HCT116 (cell line): ENCODE results near the gene TMEM178A. TPM values are rescaled to one million over a fixed set of nuclear protein-coding genes. Genes with fewer than 3 reads are reported as not detected.

ENCODE experiments used
- ATAC-seq: fragments of 200-7000 bp; cut with Tn5 transposase; 2 replicates; pipeline ENCODE4 v1.9.1; 2020; ENCODE audit warnings: mild to moderate bottlenecking, moderate library complexity
- BruUV-seq: library from RNA; stranded (reverse); fragments of 400-500 nt; replicated peaks from 2 replicates; lab custom pipeline; 2021; lab: Mats Ljungman, UMichigan
- CTCF ChIA-PET: fragments of 300-600 bp; sonication (Branson Sonifier 250); formaldehyde crosslinking; loops from one replicate; lab custom pipeline; 2021; ENCODE audit warnings: antibody characterized with exemption; lab: Charles Lee
- POLR2A ChIA-PET: fragments of 300-600, 350-600 bp; sonication (Branson Sonifier 250); formaldehyde crosslinking; loops from one replicate; lab custom pipeline; 2021; ENCODE audit warnings: antibody characterized with exemption; lab: Charles Lee
- RAD21 ChIA-PET, 2 experiments: fragments of 300-600 bp; sonication (Branson Sonifier 250); formaldehyde crosslinking; loops; one replicate each; lab custom pipeline; 2023; ENCODE audit warnings: low total read pairs in 2 of 2; ENCODE audit not compliant: uncharacterized antibody in 2 of 2, unreplicated experiment in 2 of 2, low non-redundant PET in 1 of 2; lab: Charles Lee
- DNase-seq: peaks from one replicate; pipeline ENCODE4 v3.0.0-alpha.2; 2010; ENCODE audit warnings: low read depth, low spot score
- H2AFZ ChIP-seq: fragments of 200-600 bp; shearing (Covaris generic), sonication (generic); 2 replicates; pipeline ENCODE4 v1.6.1; 2017; ENCODE audit warnings: low read depth, mixed run types, mixed read lengths, antibody characterized with exemption, low read length; ENCODE audit not compliant: poor library complexity, severe bottlenecking
- H3K27ac ChIP-seq: 2 replicates; pipeline ENCODE4 v1.5.1; 2012; ENCODE audit warnings: low read depth, low read length
- H3K27me3 ChIP-seq: fragments of 200-600 bp; sonication (generic); 2 replicates; pipeline ENCODE4 v1.6.1; 2016; ENCODE audit warnings: mixed run types, low read length, mixed read lengths; ENCODE audit not compliant: insufficient read depth
- H3K36me3 ChIP-seq, 2 experiments: fragments of 200-500 bp in 1 of 2; fragments of 200-600 bp in 1 of 2; sonication (Bioruptor generic) in 1 of 2; sonication (generic) in 1 of 2; 2 replicates each; pipeline versions ENCODE4 v1.5.1 to v1.6.1; 2014 to 2016; ENCODE audit warnings: low read length in 2 of 2, inconsistent platforms in 1 of 2, mixed read lengths in 1 of 2, mixed run types in 1 of 2; ENCODE audit not compliant: insufficient read depth in 2 of 2, control insufficient read depth in 1 of 2
- H3K4me1 ChIP-seq, 2 experiments: fragments of 200-600 bp in 1 of 2; sonication (generic) in 1 of 2; 2 replicates each; pipeline versions ENCODE4 v1.5.1 to v1.6.1; 2012 to 2017; ENCODE audit warnings: low read length in 2 of 2, inconsistent platforms in 1 of 2, mild to moderate bottlenecking in 1 of 2, mixed read lengths in 1 of 2, mixed run types in 1 of 2, moderate library complexity in 1 of 2; ENCODE audit not compliant: insufficient read depth in 2 of 2, control insufficient read depth in 1 of 2
- H3K4me2 ChIP-seq: fragments of 200-600 bp; sonication (generic); 2 replicates; pipeline ENCODE4 v1.6.1; 2017; ENCODE audit warnings: mixed run types, low read length, mixed read lengths
- H3K4me3 ChIP-seq, 2 experiments: fragments of 200-600 bp in 1 of 2; sonication (generic) in 1 of 2; replicated peaks in 1 of 2; 2 replicates each; pipeline ENCODE4 v1.5.1; 2011 to 2016; ENCODE audit warnings: low read length in 2 of 2, control low read depth in 1 of 2, low read depth in 1 of 2, mild to moderate bottlenecking in 1 of 2, mixed read lengths in 1 of 2, mixed run types in 1 of 2
- H3K79me2 ChIP-seq: fragments of 200-600 bp; sonication (generic); 2 replicates; pipeline ENCODE4 v1.6.1; 2017; ENCODE audit warnings: mild to moderate bottlenecking, mixed run types, low read length, moderate library complexity, mixed read lengths; ENCODE audit not compliant: insufficient read depth
- H3K9ac ChIP-seq: fragments of 200-600 bp; sonication (generic); 2 replicates; pipeline ENCODE4 v1.6.1; 2016; ENCODE audit warnings: low read length, mixed read lengths
- H3K9me2 ChIP-seq: fragments of 200-600 bp; sonication (generic), shearing (Covaris generic); 2 replicates; pipeline ENCODE4 v1.6.1; 2017; ENCODE audit warnings: mixed run types, mild to moderate bottlenecking, moderate library complexity; ENCODE audit not compliant: insufficient read depth
- H3K9me3 ChIP-seq, 2 experiments: fragments of 200-500 bp in 1 of 2; fragments of 200-600 bp in 1 of 2; sonication (Bioruptor generic) in 1 of 2; sonication (generic) in 1 of 2; 2 replicates each; pipeline ENCODE4 v1.6.1; 2014 to 2017; ENCODE audit warnings: low read length in 2 of 2, mixed read lengths in 2 of 2, inconsistent platforms in 1 of 2, low read depth in 1 of 2, mild to moderate bottlenecking in 1 of 2, mixed run types in 1 of 2, moderate library complexity in 1 of 2; ENCODE audit not compliant: control insufficient read depth in 1 of 2, insufficient read depth in 1 of 2
- H4K20me1 ChIP-seq: fragments of 200-600 bp; sonication (generic), shearing (Covaris generic); 2 replicates; pipeline ENCODE4 v1.6.1; 2017; ENCODE audit warnings: mixed run types, mild to moderate bottlenecking, moderate library complexity; ENCODE audit not compliant: insufficient read depth
- CBX3 ChIP-seq: IDR thresholded peaks from 2 replicates; pipeline ENCODE4 v1.6.1; 2012; ENCODE audit warnings: low read depth
- EGR1 ChIP-seq: IDR thresholded peaks from 2 replicates; pipeline ENCODE4 v1.6.1; 2012; ENCODE audit warnings: low read depth
- ELF1 ChIP-seq: IDR thresholded peaks from 2 replicates; pipeline ENCODE4 v1.6.1; 2012; ENCODE audit warnings: low read depth, borderline replicate concordance
- EZH2 ChIP-seq: fragments of 200-600 bp; sonication (generic); IDR thresholded peaks from 2 replicates; pipeline ENCODE4 v1.6.1; 2017; ENCODE audit warnings: antibody characterized with exemption, mixed run types
- FOSL1 ChIP-seq: IDR thresholded peaks from 2 replicates; pipeline ENCODE4 v1.6.1; 2012; ENCODE audit warnings: low read depth
- JUND ChIP-seq: IDR thresholded peaks from 2 replicates; pipeline ENCODE4 v1.6.1; 2012
- MAX ChIP-seq: IDR thresholded peaks from 2 replicates; pipeline ENCODE4 v1.6.1; 2012
- POLR2A ChIP-seq: IDR thresholded peaks from 2 replicates; pipeline ENCODE4 v1.7.0; 2011; ENCODE audit warnings: borderline replicate concordance; ENCODE audit not compliant: insufficient read depth, insufficient read length; ENCODE audit errors: extremely low read depth
- POLR2AphosphoS5 ChIP-seq: IDR thresholded peaks from 2 replicates; pipeline ENCODE4 v1.6.1; 2011; ENCODE audit warnings: mild to moderate bottlenecking, low read depth, low read length, moderate library complexity
- REST ChIP-seq: IDR thresholded peaks from 2 replicates; pipeline ENCODE4 v1.6.1; 2012; ENCODE audit warnings: low read depth
- SIN3A ChIP-seq: IDR thresholded peaks from 2 replicates; pipeline ENCODE4 v1.6.1; 2012; ENCODE audit warnings: low read depth
- TCF7L2 ChIP-seq: IDR thresholded peaks from 2 replicates; pipeline ENCODE4 v1.7.0; 2011; ENCODE audit warnings: borderline replicate concordance, inconsistent platforms; ENCODE audit not compliant: insufficient read depth, insufficient read length; ENCODE audit errors: extremely low read depth
- YY1 ChIP-seq: IDR thresholded peaks from 2 replicates; pipeline ENCODE4 v1.6.1; 2011; ENCODE audit warnings: low read length, low read depth, moderate library complexity, mild to moderate bottlenecking; ENCODE audit not compliant: insufficient replicate concordance; ENCODE audit errors: extremely low read depth
- ZBTB33 ChIP-seq: IDR thresholded peaks from 2 replicates; pipeline ENCODE4 v1.6.1; 2011; ENCODE audit warnings: mild to moderate bottlenecking, low read length, moderate library complexity; ENCODE audit not compliant: insufficient replicate concordance; ENCODE audit errors: extremely low read depth
- ZFX ChIP-seq: fragments of 450-650 bp; IDR thresholded peaks from 2 replicates; pipeline ENCODE4 v1.6.1; 2017
- ZNF274 ChIP-seq: fragments of 200-500 bp; sonication (Bioruptor generic); IDR thresholded peaks from 2 replicates; pipeline ENCODE4 v1.6.1; 2014; ENCODE audit warnings: mild to moderate bottlenecking, low read depth, low read length, inconsistent platforms
- intact Hi-C: fragments of 100-400 bp; cut with micrococcal nuclease; formaldehyde crosslinking; loops from 2 replicates; pipeline ENCODE4 v1.10.0; 2022
- total RNA-seq: library from RNA; stranded (reverse); gene quantifications from one replicate; pipeline ENCODE4 v1.2.1, GENCODE V29; 2021; ENCODE audit not compliant: unreplicated experiment

TMEM178A gene
- total RNA-seq, 1 experiment from 2014 or later = 1.3 TPM

GRCh38 chr2:39739386-39739785 is 73.7 kb downstream of the TMEM178A start:
- H3K4me1 ChIP-seq = no peaks in the 10 kb centered on the region
- H3K27me3 ChIP-seq = no peaks in the 10 kb centered on the region
- H4K20me1 ChIP-seq = peaks cover 8% of the 10 kb centered on the region; the same call in 1 of the 2 replicates
- H3K79me2 ChIP-seq = peaks cover 27% of the 10 kb centered on the region
- no peak overlapping the region for H3K9ac ChIP-seq
- ChIA-PET CTCF (interaction anchor here (1.3 kb wide), 1 partner anchor 11 kb away, joined by 5 read pairs; no protein-coding TSS in a partner anchor), RAD21 (no interaction called here), POLR2A (no interaction called here)
- H3K4me3 ChIP-seq = no peak overlapping the region
- no peak for TF ChIP-seq EZH2
- TF ChIP-seq EGR1 = no peak
- no peak for TF ChIP-seq ELF1
- TF ChIP-seq POLR2A = no peak
- no peak for TF ChIP-seq SIN3A
- TF ChIP-seq ZBTB33 = no peak
- no peak for TF ChIP-seq POLR2AphosphoS5
- TF ChIP-seq ZNF274 = no peak
- TF ChIP-seq JUND = no peak
- no peak for TF ChIP-seq TCF7L2
- TF ChIP-seq FOSL1 = no peak
- no peak for TF ChIP-seq ZFX
- TF ChIP-seq REST = no peak
- no peak for TF ChIP-seq CBX3
- no peak for TF ChIP-seq YY1
- no peak for TF ChIP-seq MAX
- no peak for ATAC-seq
- no peaks in the 10 kb centered on the region for H3K9me3 ChIP-seq
- H3K9me2 ChIP-seq = no peaks in the 10 kb centered on the region
- no peak overlapping the region for H2AFZ ChIP-seq
- H3K36me3 ChIP-seq = peaks cover 30 to 60% of the 10 kb centered on the region in 2 experiments; a peak in 3 of 4 replicates
- intact Hi-C loops = no loop called here
- no peak overlapping the region for H3K27ac ChIP-seq
- DNase-seq = no peak
- no TSS peak for BruUV-seq
- H3K4me2 ChIP-seq = no peak overlapping the region
